ENCODE data around the gene ALDH7A1.

ALDH7A1 gene

DNA sequence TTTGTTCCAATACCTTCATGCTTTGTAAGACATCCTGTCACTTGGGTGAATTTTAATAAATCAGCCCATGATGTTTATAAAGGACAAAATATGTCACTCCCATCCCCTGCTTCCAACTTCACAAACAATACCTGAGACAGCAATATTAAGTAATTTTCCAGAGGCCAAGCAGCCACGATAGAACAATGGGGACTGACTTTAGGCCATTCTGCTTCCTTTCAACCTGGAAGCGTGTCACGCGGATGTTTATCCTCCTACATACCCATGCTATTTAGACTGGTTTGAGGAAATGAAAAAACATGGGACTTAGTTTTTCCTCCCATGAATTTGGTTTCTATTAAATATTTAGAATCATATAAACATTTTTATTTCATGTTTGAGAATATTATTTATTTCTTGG, 88.9 kb downstream of the ALDH7A1 start:
- DNase-seq, result no peak

GRCh38 chr5:126503602-126504104, 91.4 kb downstream of the ALDH7A1 start:
- DNase-seq, result no peak

- no peak for DNase-seq
These were observed 93.6 kb downstream of the ALDH7A1 start for GRCh38 chr5:126501448-126501847.

DNA sequence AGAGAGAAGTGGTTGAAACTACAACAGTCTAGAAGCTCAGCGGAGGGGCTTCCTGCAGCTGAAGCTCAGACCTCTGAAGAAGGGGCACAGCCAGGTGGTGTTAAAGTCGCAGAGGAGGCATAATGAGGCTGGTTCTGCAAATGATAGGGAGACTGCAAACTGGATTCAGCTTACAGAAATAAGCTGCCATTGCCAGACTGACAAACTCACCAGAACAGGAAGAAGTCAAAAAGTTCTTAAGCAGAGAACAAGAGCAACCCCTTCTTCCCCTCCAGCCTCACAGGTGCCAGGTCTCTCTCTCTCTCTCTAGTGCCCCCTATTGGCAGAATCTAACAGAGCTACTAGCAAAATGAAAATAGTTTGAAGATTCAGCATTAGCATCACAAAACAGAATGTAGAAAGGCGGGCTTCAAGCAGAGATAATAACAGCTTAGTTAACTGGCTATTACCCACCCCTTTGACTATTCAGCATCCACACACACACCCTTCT, 95.1 kb downstream of the ALDH7A1 start:
- DNase-seq, result no peak

DNA sequence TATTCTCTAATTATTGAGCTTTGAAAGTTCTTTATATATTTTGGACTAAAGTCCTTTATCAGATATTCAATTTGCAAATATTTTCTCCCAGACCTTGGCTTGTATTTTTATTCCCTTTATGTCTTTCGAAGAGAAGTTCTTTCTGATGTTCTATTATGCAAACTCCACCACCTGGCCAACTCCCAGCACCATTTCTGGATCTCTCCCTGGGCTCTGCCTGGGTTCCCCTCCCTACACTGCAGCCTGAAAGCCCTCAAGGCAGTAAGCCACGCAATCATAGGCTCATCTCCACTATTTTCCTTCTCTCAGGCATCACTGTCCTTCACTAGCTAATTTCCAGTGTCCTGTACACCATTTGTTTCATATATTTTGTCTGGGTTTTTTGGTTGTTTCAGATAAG, 95.7 kb downstream of the ALDH7A1 start:
- DNase-seq, result no peak

DNA sequence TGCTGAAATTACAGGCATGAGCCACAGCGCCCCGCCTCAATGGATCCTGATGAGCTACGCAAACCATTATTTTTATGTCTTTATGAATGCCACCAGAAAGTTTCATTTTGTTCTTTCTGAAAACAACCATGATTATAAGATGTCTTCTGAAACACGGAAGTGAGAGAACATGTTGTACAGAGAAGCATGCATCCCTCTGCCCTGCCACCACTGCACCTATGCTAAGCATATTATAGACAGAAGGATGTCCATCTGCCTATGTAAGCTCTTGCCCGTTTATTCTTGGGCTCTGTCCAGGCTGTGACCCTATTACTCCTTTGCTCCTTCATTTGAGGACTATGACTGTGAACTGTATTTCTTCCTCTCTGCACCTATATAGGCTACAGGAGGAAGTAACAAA, 97.5 kb downstream of the ALDH7A1 start:
- DNase-seq, result no peak

DNA sequence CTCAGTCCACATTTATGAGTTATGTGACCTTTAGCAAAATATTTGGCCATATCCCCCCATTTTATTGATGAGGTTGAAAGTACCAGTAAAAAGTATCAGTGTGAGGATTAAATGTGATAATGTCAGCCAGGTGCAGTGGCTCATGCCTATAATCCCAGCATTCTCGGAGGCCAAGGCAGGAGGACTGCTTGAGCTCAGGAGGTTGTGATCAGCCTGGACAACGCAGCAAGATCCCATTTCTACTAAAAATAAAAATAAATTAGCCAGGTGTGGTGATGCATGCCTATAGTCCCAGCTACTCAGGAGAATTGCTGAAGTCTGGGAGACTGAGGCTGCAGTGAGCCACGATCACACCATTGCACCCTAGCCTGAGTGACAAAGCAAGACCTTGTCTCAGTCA, 100.6 kb downstream of the ALDH7A1 start:
- no peak for DNase-seq

DNA sequence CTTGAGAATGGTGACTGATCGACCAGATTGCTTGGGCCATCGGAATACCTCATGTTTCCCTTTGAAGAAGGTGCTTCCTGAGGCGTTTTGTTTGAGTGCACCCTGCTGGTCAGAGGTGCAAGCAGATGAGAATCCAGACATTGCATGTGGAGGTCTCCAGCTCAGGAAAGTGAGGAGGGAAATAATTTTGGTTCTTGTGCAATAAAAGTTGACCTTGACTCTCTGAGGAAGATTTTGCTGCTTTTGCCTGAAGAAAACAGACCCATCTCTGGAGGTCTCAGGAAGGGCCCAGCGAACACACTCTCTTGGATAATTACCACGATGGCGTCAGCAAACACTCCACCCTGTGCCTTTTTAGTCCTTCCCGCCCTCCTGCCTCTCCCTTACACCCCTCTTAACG, 102.1 kb downstream of the ALDH7A1 start:
- no peak for DNase-seq

GRCh38 chr5:126490167-126490940, 104.7 kb downstream of the ALDH7A1 start:
- DNase-seq, result no peak

- no peak for DNase-seq
These were observed 106.5 kb downstream of the ALDH7A1 start for GRCh38 chr5:126488443-126489065.

GRCh38 chr5:126487596-126487995, 107.4 kb downstream of the ALDH7A1 start:
- no peak for DNase-seq

GRCh38 chr5:126486332-126486731, 108.7 kb downstream of the ALDH7A1 start:
- DNase-seq, result no peak

DNA sequence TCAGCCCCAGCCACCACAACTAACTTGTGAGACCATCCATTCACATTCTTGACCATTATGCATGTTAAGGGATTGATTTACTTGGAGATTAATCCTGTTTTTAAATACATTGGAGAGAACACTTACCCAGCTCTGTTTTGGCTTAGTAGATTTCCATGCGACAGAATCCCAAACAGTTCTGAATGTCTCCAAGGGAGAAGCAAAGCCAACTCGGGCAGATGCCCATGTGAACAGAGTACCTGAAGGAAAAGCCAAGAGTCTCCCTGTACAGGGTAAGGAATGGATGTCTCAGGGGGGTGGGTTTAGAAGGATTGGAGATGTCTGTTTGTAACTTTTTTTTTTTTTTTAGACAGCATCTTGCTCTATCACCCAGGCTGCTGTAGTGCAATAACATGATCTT, 110.8 kb downstream of the ALDH7A1 start:
- no peak for DNase-seq

- DNase-seq, result no peak
These were observed 111.9 kb downstream of the ALDH7A1 start for GRCh38 chr5:126483156-126483555.

DNA sequence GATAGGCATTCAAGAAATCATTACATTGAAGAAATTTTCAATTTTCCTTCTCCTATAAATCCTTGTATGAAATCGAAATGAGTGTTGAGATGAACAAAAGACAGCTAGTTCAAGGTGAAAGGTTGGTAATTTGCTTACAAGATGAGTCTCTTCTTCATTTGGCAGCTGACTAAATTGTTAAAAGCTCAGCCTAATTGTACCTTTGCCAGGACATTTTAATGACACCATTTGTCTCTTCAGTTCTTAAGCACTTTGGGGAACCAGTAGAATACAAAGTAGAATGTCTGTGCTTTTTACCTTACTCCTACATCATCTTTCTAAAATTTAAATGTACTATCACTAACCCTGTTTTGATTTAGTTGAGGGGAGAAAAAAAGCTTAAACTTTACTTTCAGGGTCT, 112.4 kb downstream of the ALDH7A1 start:
- no peak for DNase-seq

- no peak for DNase-seq
These were observed 113.8 kb downstream of the ALDH7A1 start for GRCh38 chr5:126481243-126481642.

All from activated naive CD4-positive, alpha-beta T cell treated with anti-CD3 and anti-CD28 coated beads, Interleukin-2, amount 50 U/mL, for 16 hours (primary cell).